Left lung (tissue), 10 donors: ENCODE data around the gene FAM181A. TPM values are rescaled to one million over a fixed set of nuclear protein-coding genes. Genes with fewer than 3 reads are reported as not detected.

Experiments used
- ATAC-seq: fragments of 200-7000 bp; cut with Tn5 transposase; one replicate; pipeline ENCODE4 v1.9.1; 2020; ENCODE audit warnings: moderate library complexity
- DNase-seq, 4 donors: peaks; one replicate each; pipeline ENCODE4 v3.0.0-alpha.2; 2013 to 2020
- H3K27ac ChIP-seq, 2 donors: fragments of 200-600 bp; sonication (generic) in 1 of 2; one replicate each; pipeline versions ENCODE4 v1.5.0 to v1.8.0; 2020 to 2021
- H3K27me3 ChIP-seq, 2 donors: fragments of 200-600 bp; sonication (generic) in 1 of 2; one replicate each; pipeline versions ENCODE4 v1.5.0 to v1.8.0; 2020 to 2021
- H3K36me3 ChIP-seq, 2 donors: fragments of 200-600 bp; sonication (generic) in 1 of 2; one replicate each; pipeline versions ENCODE4 v1.5.0 to v1.8.0; 2020 to 2021
- H3K4me1 ChIP-seq, 2 donors: fragments of 200-600 bp; one replicate each; pipeline ENCODE4 v1.8.0; 2021
- H3K4me3 ChIP-seq, 2 donors: fragments of 200-600 bp; sonication (generic) in 1 of 2; one replicate each; pipeline versions ENCODE4 v1.5.0 to v1.8.0; 2020 to 2021; ENCODE audit warnings: mild to moderate bottlenecking in 1 of 2
- H3K9me3 ChIP-seq, 2 donors: fragments of 200-600 bp; sonication (generic) in 1 of 2; one replicate each; pipeline versions ENCODE4 v1.5.0 to v1.8.0; 2020 to 2021
- intact Hi-C, 2 donors: fragments of 100-400 bp; cut with DNase I; formaldehyde crosslinking; loops; one replicate each; pipeline versions ENCODE4 v1.11.2 to v1.14.2; 2022
- polyA plus RNA-seq, 6 donors: library from polyadenylated mRNA; unstranded; fragments of 120-200 nt; gene quantifications; one replicate each; pipeline ENCODE4 v1.2.1, GENCODE V29; 2013; ENCODE audit not compliant: insufficient read length in 6 of 6
- total RNA-seq, 2 donors: library from RNA; stranded (reverse); fragmentation: NEBNext Ultra II Directional; extraction: Animal tissue kit (Norgen Biotek cat#: 25700); gene quantifications; one replicate each; pipeline ENCODE4 v1.2.1, GENCODE V29; 2021
- TF ChIP-seq, protein P1 (sequence below), 2 donors: fragments of 200-600 bp; sonication (generic) in 1 of 2; IDR thresholded peaks; one replicate each; pipeline versions ENCODE4 v1.5.0 to v1.8.0; 2021; ENCODE audit warnings: antibody characterized with exemption in 2 of 2
- donor health status: DM: no; HTN: yes; CAD: no.
- donor health status: DM: no; HTN: no; CAD: no.

FAM181A gene
- total and polyA plus RNA-seq, 8 donors: 0.10 to 1.1 (median 0.37) TPM; not detected in 2

DNA sequence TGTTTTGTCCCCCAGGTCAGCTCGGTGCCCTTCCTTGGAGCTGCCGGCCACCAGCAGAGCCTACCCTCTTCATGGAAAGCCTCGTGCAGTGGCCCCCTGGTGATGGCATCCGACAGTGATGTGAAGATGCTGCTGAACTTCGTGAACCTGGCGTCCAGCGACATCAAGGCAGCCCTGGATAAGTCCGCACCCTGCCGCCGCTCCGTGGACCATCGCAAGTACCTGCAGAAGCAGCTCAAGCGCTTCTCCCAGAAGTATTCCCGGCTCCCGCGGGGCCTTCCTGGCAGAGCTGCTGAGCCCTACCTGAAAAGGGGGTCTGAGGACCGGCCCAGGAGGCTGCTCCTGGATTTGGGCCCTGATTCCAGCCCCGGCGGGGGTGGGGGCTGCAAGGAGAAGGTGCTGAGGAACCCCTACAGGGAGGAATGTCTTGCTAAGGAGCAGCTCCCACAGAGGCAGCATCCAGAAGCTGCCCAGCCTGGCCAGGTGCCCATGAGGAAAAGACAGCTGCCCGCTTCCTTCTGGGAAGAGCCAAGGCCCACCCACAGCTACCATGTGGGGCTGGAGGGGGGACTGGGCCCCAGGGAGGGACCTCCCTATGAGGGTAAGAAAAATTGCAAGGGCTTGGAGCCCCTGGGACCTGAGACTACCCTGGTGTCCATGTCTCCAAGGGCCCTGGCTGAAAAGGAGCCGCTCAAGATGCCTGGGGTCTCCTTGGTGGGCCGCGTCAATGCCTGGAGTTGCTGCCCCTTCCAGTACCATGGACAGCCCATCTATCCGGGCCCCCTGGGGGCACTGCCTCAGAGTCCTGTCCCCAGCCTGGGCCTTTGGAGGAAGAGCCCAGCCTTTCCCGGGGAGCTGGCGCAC lies 1.3 kb downstream of the FAM181A start:
- H3K36me3 ChIP-seq: no peaks in the 10 kb centered on the region
- TF ChIP-seq, protein P1, sequence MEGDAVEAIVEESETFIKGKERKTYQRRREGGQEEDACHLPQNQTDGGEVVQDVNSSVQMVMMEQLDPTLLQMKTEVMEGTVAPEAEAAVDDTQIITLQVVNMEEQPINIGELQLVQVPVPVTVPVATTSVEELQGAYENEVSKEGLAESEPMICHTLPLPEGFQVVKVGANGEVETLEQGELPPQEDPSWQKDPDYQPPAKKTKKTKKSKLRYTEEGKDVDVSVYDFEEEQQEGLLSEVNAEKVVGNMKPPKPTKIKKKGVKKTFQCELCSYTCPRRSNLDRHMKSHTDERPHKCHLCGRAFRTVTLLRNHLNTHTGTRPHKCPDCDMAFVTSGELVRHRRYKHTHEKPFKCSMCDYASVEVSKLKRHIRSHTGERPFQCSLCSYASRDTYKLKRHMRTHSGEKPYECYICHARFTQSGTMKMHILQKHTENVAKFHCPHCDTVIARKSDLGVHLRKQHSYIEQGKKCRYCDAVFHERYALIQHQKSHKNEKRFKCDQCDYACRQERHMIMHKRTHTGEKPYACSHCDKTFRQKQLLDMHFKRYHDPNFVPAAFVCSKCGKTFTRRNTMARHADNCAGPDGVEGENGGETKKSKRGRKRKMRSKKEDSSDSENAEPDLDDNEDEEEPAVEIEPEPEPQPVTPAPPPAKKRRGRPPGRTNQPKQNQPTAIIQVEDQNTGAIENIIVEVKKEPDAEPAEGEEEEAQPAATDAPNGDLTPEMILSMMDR (IDR thresholded peaks at IDR 0.05): no peak
- no peaks in the 10 kb centered on the region for H3K4me1 ChIP-seq
- no peaks in the 10 kb centered on the region for H3K9me3 ChIP-seq
- peaks cover 0 to 2% of the 10 kb centered on the region in 2 donors for H3K27me3 ChIP-seq
- intact Hi-C loops: no loop called here
- no peak overlapping the region for H3K27ac ChIP-seq
- ATAC-seq: no peak
- peak in 1 of 4 donors; percentile 76 for DNase-seq
- H3K4me3 ChIP-seq: no peak overlapping the region

DNA sequence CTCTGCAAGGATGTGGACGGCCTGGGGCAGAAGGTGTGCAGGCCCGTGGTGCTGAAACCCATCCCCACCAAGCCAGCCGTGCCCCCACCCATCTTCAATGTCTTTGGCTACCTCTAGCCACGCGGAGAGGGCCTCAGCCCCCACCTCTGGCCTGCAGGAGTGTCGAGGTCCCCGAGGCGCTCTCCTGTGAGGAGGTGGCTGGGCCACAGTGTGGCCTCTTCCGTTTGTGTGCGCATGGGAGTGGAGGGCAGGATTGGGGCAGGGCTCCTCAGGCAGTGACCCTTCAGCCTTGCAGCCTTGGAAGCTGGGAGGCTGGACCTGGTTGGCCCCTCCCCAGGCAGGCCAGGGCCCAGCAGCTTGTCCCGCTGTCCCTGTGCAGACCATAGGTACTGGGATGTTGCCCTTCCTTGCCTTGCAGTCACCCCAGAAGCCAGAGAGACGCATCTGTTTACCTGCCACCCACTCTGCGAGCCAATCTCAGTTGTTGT lies 1.9 kb downstream of the FAM181A start:
- intact Hi-C loops: no loop called here
- no peak for ATAC-seq
- Histone ChIP-seq H3K9me3 (no peaks in the 10 kb centered on the region), H3K36me3 (no peaks in the 10 kb centered on the region), H3K27me3 (peaks cover 0 to 9% of the 10 kb centered on the region in 2 donors), H3K4me1 (no peaks in the 10 kb centered on the region), H3K4me3 (no peak overlapping the region), H3K27ac (no peak overlapping the region)
- DNase-seq: peak in 1 of 4 donors; percentile 64
- TF ChIP-seq, protein P1 (IDR thresholded peaks at IDR 0.05): no peak

DNA sequence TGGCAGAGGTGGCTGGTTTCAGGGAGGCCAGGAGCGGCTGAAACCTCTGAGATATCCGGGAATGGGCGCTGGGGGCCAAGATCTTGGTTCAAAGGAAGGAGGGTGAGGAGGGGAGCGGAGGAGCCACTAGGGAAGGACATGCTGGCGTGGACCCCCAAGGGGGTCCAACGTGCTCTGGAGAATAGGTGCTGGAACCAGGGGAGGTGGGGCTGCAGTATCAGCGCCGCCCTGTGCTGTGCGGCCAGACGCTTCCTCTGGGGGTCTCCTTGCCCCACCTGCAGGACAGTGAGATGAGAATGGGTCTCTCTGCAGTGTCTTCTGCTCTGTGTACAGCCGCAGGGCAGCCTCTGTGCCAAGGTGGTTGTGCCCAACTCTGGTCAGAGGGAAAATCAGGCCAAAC lies 2.5 kb downstream of the FAM181A start:
- intact Hi-C loops: no loop called here
- ATAC-seq: no peak
- Histone ChIP-seq H3K27me3 (peaks cover 0 to 14% of the 10 kb centered on the region in 2 donors), H3K4me3 (no peak overlapping the region), H3K9me3 (no peaks in the 10 kb centered on the region), H3K36me3 (no peaks in the 10 kb centered on the region), H3K4me1 (no peaks in the 10 kb centered on the region), H3K27ac (no peak overlapping the region)
- peak in 1 of 4 donors; percentile 45 for DNase-seq
- TF ChIP-seq, protein P1 (IDR thresholded peaks at IDR 0.05): no peak

DNA sequence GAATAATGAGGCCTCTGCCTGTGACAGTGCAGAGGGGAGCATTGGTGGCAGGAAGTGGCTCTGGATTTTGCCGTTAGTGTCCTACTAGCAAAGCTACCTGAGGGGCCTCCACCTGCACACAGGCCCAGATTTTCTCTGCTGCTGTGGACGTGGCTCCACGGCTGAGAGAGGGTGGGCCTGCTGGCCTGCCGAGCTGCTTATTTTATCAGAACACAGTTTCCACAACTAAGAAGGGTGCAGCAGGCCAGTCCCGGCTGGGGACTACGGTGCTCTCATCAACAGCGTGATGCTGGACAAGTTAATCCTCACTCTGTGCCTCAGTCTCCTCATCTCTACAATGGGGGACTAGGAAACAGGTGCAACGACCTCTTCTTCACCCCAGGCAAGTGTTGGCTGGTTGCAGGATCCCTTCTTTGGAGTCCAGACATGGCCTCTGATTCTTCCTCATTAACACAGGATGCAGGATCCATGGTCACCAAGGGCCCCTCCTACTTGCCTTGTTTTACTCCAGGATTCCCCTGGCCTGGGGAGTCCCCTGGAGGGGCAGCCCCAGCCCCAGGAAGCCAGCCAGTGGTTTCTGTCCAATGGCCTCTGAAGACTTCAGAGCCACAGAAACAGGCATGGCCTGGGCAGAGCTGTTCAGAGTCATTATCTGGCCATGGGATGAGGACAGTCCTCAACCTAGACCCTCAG lies 3.3 kb downstream of the FAM181A start:
- no peaks in the 10 kb centered on the region for H3K36me3 ChIP-seq
- H3K27ac ChIP-seq: no peak overlapping the region
- intact Hi-C loops: no loop called here
- TF ChIP-seq, protein P1 (IDR thresholded peaks at IDR 0.05): no peak
- no peak overlapping the region for H3K4me3 ChIP-seq
- ATAC-seq (no peak), DNase-seq (peak in 1 of 4 donors; percentile 67)
- peaks cover 0 to 22% of the 10 kb centered on the region in 2 donors for H3K27me3 ChIP-seq
- H3K9me3 ChIP-seq: no peaks in the 10 kb centered on the region
- H3K4me1 ChIP-seq: no peaks in the 10 kb centered on the region

DNA sequence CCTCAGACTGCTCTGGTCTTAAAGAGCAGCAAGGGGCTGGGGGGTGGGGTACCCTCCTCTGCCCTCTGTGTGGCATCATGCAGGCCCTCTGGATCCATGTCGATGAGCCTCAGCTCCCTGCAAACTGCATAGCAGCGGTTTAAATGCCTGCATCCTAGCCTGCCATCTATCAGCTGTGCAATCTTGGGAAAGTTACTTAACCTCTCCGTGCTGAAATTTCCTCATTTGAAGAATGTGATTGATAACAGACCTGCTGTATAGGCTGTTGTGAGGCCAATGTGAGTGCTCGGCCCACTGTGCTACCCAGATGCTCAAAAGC lies 3.8 kb downstream of the FAM181A start:
- no peaks in the 10 kb centered on the region for H3K4me1 ChIP-seq
- no peaks in the 10 kb centered on the region for H3K9me3 ChIP-seq
- H3K27me3 ChIP-seq: peaks cover 0 to 23% of the 10 kb centered on the region in 2 donors
- no peak overlapping the region for H3K4me3 ChIP-seq
- no peak for DNase-seq
- TF ChIP-seq, protein P1 (IDR thresholded peaks at IDR 0.05): no peak
- H3K27ac ChIP-seq: no peak overlapping the region
- intact Hi-C loops: no loop called here
- H3K36me3 ChIP-seq: no peaks in the 10 kb centered on the region
- ATAC-seq: no peak
